ENCODE data around the gene FOLR2.

The FOLR2 gene

GRCh38 chr11:72229925-72230763 lies 13.6 kb downstream of the FOLR2 start:
- DNase-seq (ENCODE audit: low read depth in 2 of 2), result no peak

GRCh38 chr11:72230764-72231365 lies 14.3 kb downstream of the FOLR2 start:
- no peak for DNase-seq (ENCODE audit: low read depth in 2 of 2)

DNA sequence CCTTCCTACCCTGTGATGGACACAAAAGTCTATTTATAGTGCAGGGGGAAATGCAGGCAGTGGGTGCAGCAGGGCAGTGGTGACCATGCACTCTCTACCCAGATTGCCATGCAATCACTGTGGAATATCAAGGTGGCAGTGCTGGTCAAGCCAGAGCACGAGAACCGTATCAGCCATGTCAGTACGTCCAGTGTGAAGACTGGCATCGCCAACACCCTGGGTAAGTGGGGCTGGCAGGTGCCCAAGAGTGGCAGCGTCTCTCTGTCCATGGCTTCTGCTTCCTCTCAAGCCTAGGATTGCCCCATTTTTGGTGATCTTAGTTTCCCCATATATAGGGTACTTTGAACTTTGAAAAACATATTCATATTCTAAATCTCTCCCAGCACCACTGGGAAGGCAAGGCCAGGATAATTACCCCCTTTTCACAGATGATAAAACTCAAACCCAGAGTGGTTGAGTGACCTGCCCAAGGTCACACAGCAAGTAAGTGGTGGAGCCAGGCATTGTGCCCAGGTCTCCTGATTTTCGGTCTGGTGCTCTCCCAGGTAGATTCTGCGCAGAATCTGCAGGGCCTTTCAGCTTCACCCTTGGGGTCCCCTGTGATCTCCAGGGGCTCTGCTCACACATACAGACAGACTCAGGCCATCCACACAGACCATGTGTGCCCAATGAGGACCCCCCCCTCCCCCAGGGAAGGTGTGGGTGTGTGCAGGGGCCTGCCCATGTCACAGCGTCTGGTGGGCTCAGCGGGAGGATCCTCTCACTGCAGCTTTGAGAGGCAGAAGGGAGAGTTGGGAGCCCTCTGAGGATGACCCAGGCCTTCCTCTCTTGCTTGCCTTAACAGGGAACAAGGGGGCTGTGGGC lies 15.0 kb downstream of the FOLR2 start:
- no peak for DNase-seq (ENCODE audit: low read depth in 2 of 2)

GRCh38 chr11:72232260-72233055 lies 15.9 kb downstream of the FOLR2 start:
- no peak for DNase-seq (ENCODE audit: low read depth in 2 of 2)

DNA sequence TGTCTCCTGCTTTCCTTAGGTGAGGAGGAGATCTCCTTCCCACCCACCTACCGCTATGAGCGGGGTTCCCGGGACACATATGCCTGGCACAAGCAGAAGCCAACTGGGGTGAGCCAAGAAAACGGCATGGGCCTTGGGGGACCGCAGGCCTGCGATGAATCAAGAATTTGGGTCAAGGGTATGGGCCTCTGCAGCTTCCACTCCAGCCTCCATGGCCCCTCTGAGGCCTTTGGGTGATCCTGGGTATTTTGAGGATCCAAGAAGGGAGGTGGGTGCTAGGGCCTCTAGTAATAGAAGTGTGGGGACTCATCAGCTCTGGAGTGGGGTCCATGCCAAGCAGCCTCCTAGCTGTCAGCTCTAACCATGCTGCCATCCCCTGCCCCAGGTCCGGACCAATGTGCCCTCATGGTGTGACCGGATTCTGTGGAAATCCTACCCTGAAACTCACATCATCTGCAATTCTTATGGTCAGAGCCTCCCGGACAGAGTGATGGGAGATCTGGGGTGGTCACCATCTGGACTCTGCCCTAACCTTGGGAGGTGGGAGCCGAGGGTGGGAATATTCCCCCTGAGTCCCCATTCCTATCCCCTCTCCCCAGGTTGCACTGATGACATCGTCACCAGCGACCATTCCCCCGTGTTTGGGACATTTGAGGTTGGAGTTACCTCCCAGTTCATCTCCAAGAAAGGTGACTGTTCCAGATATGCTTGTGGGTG lies 16.6 kb downstream of the FOLR2 start:
- no peak for DNase-seq (ENCODE audit: low read depth in 2 of 2)

DNA sequence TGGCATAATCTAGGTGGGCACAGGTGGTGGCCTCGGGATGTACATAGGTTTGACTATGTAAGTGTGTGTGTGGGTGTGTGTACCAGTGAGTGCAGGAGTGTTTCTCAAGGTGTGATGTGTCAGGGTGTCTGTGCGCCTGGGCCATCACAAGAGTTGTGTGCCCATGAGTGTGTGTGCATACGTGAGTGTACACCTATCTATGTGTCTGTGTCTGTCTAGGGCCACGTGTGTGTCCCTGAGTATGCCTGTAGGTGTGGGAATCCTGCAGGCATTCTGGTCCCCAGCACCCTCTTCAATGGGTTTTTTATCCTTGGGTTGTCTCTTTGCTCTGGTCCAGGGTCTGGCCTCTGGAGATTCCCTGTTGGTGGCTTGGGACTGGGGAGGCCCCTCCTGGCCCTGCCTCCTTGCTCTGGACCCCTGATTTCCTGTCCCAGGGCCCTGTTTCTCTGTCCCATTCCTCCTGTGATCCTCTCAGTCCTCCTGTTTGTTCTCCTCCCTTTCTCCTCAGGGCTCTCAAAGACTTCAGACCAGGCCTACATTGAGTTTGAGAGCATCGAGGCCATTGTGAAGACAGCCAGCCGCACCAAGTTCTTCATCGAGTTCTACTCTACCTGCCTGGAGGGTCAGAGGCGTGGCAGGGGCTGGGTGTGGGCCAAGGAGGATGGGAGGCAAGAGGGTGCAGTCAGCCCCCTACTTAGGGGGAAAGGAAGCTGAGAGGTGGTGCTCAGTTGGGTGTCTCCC lies 17.3 kb downstream of the FOLR2 start:
- no peak for DNase-seq (ENCODE audit: low read depth in 2 of 2)

DNA sequence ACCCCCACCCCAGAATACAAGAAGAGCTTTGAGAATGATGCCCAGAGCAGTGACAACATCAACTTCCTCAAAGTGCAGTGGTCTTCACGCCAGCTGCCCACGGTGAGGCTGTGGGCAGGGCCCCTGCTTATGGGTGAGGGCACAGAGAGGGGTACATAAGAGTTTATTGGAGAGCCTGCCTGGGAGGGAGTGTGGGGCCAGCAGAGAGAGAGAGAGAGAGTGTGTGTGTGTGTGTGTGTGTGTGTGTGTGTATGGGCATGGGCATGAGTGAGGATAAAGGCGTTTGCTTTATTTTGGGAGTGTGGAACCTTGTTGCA lies 17.9 kb downstream of the FOLR2 start:
- no peak for DNase-seq (ENCODE audit: low read depth in 2 of 2)

DNA sequence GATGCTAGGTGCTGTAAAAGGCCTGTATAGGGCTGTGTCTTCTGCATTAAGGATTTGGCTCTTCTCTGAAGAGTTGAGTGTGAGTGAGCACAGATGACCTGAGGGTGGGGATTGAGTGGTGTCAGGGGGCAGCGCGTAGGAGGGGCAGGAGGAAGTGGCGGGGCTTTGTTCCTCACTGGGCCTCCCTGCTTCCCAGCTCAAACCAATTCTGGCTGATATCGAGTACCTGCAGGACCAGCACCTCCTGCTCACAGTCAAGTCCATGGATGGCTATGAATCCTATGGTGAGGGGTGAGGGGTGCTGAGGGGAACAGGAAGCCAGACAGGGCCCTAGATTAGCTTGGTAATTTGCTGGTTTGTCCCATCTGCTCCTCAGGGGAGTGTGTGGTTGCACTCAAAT lies 18.3 kb downstream of the FOLR2 start:
- no peak for DNase-seq (ENCODE audit: low read depth in 2 of 2)

DNA sequence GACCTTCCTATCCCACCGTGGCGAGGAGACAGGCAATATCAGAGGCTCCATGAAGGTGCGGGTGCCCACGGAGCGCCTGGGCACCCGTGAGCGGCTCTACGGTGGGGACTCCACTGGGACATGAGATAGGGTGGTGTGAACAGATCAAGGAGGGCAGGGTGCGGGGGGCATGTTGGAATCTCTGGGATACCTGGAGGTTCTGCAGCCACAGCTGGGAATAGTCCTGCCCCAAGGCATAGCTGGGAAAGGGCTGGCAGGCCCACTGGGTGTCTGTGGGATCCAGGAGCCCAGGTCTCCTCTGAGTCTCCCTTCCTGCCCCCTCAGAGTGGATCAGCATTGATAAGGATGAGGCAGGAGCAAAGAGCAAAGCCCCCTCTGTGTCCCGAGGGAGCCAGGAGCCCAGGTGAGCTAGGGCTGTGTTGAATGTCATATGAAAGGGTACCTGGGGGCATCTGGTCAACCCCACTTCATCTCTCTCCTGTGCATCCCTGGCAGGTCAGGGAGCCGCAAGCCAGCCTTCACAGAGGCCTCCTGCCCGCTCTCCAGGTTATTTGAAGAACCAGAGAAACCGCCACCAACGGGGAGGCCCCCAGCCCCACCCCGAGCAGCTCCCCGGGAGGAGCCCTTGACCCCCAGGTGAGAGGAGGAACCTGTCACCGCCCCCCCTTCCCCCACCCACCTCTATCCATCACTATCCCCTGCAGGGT lies 18.9 kb downstream of the FOLR2 start:
- no peak for DNase-seq (ENCODE audit: low read depth in 2 of 2)

- no peak for DNase-seq (ENCODE audit: low read depth in 2 of 2)
Measured at GRCh38 chr11:72236083-72236697, 19.6 kb downstream of the FOLR2 start.

DNA sequence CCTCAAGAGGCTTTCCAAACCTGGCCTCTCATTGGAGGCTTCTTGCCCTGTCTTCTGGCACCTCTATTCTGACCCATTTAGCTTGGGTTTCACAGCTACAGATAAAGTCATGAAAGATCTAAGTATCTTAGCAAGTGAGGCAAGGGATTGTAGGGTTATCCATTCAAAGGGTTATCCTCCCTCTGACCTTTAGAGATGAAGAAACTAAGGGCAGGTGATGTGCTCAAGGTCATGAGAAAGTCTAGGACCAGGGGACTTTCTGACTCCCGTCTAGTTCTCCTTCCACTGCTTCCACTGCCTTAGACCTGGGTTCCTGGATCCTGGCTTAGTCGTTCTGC lies 20.1 kb downstream of the FOLR2 start:
- no peak for DNase-seq (ENCODE audit: low read depth in 2 of 2)

DNA sequence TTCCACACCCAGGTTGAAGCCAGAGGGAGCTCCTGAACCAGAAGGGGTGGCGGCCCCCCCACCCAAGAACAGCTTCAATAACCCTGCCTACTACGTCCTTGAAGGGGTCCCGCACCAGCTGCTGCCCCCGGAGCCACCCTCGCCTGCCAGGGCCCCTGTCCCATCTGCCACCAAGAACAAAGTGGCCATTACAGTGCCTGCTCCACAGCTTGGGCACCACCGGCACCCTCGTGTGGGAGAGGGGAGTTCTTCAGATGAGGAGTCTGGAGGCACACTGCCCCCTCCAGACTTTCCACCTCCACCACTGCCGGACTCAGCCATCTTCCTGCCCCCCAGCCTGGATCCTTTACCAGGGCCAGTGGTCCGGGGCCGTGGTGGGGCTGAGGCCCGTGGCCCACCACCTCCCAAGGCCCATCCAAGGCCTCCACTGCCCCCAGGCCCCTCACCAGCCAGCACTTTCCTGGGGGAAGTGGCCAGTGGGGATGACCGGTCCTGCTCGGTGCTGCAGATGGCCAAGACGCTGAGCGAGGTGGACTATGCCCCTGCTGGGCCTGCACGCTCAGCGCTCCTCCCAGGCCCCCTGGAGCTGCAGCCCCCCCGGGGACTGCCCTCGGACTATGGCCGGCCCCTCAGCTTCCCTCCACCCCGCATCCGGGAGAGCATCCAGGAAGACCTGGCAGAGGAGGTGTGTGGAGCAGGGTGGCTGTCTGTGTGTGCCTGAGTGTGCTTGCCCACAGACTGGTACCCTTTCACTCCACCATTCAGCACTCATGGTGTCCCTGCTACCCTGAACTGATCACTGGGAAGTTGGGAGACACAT lies 20.7 kb downstream of the FOLR2 start:
- no peak for DNase-seq (ENCODE audit: low read depth in 2 of 2)

DNA sequence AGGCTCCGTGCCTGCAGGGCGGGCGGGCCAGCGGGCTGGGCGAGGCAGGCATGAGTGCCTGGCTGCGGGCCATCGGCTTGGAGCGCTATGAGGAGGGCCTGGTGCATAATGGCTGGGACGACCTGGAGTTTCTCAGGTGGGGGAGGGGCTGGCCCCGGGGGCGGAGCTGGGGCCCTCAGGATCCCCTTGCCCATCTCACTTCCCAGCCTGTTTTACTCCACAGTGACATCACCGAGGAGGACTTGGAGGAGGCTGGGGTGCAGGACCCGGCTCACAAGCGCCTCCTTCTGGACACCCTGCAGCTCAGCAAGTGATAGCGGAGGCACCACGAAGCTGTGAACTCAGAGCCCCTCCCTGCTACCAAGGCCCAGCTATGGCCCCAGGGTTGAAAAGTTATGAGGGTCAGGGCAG lies 21.5 kb downstream of the FOLR2 start:
- DNase-seq (ENCODE audit: low read depth in 2 of 2), result no peak

DNA sequence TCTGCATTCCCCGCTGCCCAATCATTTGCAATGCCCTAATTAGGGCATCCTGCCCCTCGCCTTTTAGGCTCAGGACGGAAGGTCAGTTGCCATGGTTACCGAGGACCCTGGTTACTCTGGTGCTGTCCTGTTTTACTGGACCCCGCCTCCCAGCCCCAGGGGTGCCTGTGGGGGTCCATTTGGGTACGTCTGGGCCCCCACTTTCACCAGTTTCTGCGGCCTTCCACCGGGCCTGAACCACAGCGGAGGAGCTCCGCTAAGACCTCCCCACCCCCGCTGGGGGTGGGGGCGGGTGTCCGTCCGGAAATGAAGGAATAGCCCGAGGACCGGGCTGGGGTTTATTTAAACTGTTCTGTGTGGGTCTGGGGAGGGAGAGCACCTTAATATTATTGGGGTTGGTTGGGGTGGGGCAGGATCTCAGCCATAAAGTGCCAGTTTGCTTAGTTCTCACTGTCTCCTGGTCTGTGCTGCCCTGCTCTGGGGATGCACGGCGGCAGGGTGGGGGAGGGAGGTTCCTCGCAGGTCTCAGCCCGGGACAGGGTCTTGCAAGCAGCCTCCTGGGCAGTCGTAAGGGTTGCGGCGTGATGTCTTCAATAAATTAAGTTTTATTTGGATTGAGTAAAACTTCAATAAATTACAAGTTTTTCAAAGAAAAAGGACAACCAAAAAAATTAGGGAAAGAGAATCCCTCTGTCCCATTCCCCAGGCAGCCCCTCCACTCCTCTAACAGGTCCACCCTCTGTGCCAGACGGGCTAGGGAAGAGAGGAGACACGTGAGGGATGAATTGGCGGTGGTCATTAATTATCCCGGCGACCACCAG lies 22.1 kb downstream of the FOLR2 start:
- DNase-seq (ENCODE audit: low read depth in 2 of 2), result no peak

GRCh38 chr11:72239313-72239848 lies 22.8 kb downstream of the FOLR2 start:
- no peak for DNase-seq (ENCODE audit: low read depth in 2 of 2)

DNA sequence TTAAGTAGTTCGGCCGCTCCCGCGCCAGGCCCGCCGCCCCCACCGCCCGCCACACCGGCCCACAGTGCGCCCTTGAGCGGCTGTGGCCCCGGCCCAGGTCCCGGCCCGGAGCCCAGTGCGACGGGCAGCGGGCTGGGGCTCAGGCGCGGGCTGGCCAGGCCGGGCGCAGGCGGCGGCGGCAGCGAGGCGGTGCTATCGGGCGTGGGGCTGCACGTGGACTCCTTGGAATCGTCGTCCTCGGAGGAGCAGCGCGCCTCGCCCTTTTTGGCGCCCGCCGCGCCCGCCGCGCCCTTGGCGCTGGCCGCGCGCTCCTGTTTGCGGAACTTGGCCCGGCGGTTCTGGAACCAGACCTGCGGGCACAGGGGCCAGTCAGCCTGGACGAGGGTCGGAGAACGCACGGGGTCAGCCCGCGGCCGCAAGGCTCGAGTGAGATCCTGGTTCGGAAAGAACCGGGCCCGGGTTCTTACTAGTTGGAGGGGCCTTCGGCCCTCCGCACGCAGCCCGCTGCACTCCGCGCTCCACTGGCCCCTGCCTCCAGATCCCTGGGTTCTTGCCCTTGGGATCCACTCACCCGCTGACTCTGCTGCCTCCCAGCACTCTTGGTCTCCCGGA lies 23.4 kb downstream of the FOLR2 start:
- DNase-seq (ENCODE audit: low read depth in 2 of 2), result no peak
